Thyroid gland (tissue), 4 donors: ENCODE measurements around the gene PTPN6.

ENCODE experiments used
- POLR2A ChIP-seq, 2 donors: fragments of 450-650 bp; IDR thresholded peaks; one replicate each; pipeline ENCODE4 v1.6.1; 2017; ENCODE audit warnings: antibody characterized with exemption in 2 of 2, mild to moderate bottlenecking in 2 of 2, moderate library complexity in 1 of 2
- TF ChIP-seq, protein P1 (sequence below), 6 experiments: fragments of 200-600 bp in 3 of 6; fragments of 450-650 bp in 3 of 6; sonication (generic) in 3 of 6; IDR thresholded peaks; one replicate each; pipeline ENCODE4 v1.5.1; 2016 to 2019; ENCODE audit warnings: antibody characterized with exemption in 6 of 6, mild to moderate bottlenecking in 2 of 6, inconsistent platforms in 1 of 6, moderate library complexity in 1 of 6

DNA sequence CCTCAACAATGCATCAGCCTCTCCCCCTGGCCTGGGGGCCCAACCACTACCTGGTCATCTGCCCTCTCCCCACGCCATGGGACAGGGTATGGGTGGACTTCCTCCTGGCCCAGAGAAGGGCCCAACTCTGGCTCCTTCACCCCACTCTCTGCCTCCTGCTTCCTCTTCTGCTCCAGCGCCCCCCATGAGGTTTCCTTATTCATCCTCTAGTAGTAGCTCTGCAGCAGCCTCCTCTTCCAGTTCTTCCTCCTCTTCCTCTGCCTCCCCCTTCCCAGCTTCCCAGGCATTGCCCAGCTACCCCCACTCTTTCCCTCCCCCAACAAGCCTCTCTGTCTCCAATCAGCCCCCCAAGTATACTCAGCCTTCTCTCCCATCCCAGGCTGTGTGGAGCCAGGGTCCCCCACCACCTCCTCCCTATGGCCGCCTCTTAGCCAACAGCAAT lies 14.9 kb upstream of the PTPN6 start:
- TF ChIP-seq, protein P1, sequence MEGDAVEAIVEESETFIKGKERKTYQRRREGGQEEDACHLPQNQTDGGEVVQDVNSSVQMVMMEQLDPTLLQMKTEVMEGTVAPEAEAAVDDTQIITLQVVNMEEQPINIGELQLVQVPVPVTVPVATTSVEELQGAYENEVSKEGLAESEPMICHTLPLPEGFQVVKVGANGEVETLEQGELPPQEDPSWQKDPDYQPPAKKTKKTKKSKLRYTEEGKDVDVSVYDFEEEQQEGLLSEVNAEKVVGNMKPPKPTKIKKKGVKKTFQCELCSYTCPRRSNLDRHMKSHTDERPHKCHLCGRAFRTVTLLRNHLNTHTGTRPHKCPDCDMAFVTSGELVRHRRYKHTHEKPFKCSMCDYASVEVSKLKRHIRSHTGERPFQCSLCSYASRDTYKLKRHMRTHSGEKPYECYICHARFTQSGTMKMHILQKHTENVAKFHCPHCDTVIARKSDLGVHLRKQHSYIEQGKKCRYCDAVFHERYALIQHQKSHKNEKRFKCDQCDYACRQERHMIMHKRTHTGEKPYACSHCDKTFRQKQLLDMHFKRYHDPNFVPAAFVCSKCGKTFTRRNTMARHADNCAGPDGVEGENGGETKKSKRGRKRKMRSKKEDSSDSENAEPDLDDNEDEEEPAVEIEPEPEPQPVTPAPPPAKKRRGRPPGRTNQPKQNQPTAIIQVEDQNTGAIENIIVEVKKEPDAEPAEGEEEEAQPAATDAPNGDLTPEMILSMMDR (IDR thresholded peaks at IDR 0.05), result no peak
- no peak for TF ChIP-seq POLR2A (IDR thresholded peaks at IDR 0.05)
